IPS-11a (cell line): ENCODE results near the gene REM2.
"Not testable (repeated sequence)": the region's sequence is repeated elsewhere in the genome, so short reads cannot be mapped to it uniquely, and the experiment has no call there.

Experiments used
- H3K4me3 ChIP-seq: one replicate; pipeline ENCODE4 v1.5.1; 2013; ENCODE audit warnings: low read depth, low read length, control low read depth

Gene REM2

DNA sequence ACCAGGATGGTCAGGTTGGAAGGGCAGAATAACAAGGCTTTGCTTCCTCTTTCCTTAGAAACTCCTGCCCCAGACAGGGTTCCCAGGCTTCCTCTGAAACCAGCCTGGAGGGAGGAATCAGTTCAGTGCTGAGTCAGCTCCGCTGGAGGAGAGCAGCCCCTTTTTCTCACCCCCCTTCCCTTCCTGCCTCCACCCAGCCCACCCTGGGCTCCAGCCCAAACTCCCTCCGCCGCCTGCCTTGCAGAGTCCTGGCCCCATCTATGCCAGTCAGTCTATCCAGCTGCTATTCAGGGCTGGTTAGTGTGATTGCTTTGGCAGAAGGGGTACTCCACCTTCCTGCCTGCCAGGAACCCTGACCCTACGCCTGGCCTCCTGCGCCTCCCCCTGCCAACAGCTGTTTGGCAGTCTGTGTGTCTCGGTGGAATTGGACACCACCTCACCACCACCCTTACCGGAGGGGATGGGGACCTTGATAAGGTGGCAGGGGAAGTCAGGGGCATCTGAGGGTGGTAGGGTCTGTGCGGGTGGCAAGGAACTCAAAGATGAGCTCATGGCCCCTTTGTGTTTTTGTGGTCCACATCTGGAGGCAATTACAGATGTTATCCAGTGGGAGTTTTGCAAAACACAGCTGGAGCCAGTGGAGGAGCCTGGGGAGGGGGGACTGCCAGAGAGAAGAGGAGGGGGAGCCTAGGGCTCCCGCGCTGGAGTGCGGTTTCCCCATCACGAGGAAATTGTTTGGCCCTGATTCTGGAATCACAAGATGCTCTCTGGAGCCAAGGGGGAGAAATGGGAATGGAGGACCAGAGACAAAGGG is 34.5 kb upstream of the REM2 start:
- no peak overlapping the region for H3K4me3 ChIP-seq

DNA sequence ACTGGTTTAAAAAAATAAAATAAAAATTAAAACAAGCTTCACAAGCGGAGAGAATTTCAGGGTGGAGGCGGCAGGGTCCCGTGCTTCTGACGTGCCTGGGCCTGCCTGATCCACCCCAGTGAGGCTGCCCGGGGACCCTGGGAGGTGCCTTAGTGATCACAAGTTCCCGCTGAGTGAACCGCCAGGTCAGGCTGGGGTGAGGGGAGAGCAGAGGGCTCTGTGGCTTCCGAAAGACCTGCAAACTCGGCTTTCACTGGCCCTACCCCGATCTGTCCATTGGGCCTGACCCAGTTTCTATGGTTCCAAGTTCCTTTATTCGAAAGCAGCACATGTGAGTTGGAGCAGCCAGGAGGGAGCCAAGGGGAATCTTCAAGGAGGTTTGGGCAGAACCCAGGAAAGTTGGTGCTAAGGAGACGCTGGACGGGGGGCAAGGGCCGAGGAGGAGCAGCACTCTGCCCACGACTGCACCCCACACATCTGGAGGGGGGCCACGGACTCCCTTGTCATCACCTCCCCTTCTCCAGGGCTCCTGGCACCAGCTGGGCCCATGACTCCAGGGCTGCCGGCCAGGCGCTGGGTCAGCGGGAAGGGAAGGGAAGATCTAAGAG is 33.7 kb upstream of the REM2 start:
- H3K4me3 ChIP-seq = no peak overlapping the region

DNA sequence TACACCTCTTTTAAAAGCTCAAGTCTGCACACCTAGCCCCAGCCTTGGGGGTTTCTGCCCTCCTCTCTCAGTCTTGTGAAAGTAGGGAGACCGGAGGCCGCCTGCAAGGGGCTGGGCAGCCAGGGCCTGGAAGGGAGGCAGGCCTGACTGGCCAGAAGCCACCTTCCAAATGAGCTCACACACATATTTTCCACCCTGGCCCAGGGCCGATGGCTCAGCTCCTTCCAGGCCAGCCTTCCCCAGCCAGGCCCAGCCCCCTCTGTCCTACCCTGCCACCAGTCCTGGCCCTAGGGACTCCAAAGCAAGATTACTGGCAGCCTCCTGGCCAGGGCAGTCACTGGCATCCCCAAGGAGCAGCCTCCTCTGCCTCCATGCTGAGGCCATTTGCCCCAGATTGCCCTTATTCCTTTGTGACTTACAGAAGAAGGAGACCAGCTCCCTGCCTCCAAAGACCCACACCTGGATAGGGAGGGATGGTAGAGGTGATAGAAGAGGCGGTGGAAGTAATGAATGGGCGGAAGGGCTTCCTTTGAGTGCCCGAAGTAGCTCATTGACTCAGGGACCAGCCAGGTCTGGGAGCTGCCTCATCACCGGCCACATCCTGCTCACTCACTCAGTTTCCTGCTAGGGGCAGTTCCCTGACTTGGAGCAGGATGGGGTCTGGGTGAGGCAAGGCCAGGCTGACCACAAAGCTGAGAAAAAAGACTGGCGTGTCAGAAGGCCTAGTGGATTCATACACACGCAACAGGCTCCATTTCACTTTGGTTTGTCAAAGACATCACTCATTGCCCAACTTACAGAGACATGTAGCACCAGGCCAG is 31.9 kb upstream of the REM2 start:
- no peak overlapping the region for H3K4me3 ChIP-seq

DNA sequence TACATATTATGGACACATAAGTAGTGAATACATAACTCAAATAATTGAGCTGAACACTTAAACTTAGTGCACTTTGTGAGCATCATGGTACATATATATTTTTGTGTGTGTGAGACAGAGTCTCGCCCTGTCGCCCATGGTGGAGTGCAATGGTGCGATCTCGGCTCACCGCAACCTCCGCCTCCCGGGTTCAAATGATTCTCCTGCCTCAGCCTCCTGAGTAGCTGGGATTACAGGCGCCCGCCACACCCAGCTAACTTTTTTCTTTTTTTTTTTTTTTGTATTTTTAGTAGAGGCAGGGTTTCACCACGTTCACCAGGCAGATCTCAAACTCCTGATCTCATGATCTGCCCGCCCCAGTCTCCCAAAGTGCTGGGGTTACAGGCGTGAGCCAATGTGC is 30.8 kb upstream of the REM2 start:
- H3K4me3 ChIP-seq = not testable (repeated sequence)

DNA sequence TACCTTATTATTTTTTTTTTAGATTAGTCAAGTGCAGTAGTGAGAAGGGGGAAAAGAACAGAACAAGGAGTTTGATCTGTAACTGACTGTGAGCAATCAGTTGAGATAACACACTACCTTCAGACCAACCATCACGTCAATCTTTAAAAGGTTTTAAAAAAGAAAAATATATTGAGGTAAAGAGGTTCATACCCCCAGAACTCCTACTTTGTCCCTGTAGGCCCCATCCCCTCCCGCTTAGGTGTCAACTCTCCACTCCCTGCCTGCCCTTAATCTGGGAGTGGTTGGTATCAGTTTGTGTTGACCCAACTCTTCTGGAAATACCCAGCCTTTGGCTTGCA is 30.5 kb upstream of the REM2 start:
- no peak overlapping the region for H3K4me3 ChIP-seq

DNA sequence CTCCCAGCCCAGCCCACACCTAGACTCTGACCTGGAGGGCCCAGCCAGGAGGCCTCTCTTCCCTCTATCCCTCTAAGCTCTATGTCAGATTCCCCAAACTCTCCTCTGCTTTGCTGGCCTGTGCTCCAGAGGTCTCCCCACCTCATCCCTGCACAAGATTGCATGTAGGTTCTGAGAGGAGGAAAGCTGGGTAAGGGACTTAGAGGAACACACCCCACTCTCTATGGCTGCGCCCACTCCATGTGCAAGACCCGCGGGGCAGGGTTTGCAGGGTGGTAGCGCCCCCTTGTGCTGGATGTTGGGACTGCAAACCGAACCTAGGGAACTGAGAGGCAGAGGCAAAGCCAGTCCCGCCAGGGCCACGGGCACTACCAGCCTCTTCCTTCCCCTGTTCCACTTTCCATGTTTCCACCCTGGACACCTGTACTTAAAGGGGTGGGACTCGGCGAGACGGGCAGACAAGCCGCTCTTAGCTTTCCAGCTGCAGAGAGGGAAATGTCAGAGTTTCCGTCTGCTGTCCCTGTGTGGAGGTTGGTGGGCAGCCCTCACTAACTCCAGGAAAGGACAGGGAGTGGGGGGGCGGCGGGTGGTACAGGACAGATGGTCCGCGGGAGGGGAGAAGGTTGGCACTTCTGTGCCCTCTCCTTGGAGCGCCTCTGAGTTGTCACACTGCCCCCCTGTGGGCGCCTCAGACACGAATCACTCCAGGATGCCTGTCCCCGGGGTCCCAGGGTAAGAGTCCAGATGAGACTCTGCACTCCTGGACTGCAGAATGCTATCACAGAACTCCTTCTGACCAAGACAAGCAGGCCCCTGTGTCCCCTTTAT is 29.9 kb upstream of the REM2 start:
- H3K4me3 ChIP-seq = peak overlapping the region; percentile 30

DNA sequence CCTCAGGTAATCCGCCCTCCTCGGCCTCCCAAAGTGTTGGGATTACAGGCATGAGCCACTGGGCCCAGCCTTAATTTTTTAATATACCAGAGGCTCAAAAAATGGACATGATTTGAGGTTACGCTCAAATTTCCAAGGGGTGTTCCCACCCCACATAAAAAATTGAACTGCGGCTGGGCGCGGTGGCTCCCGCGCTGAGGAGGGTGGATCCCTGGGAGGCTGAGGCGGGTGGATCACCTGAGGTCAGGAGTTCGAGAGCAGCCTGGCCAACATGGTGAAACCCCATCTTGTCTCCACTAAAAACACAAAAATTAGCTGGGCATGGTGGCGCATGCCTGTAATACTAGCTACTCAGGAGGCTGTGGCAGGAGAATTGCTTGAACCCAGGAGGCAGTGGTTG is 28.7 kb upstream of the REM2 start:
- H3K4me3 ChIP-seq = not testable (repeated sequence)

DNA sequence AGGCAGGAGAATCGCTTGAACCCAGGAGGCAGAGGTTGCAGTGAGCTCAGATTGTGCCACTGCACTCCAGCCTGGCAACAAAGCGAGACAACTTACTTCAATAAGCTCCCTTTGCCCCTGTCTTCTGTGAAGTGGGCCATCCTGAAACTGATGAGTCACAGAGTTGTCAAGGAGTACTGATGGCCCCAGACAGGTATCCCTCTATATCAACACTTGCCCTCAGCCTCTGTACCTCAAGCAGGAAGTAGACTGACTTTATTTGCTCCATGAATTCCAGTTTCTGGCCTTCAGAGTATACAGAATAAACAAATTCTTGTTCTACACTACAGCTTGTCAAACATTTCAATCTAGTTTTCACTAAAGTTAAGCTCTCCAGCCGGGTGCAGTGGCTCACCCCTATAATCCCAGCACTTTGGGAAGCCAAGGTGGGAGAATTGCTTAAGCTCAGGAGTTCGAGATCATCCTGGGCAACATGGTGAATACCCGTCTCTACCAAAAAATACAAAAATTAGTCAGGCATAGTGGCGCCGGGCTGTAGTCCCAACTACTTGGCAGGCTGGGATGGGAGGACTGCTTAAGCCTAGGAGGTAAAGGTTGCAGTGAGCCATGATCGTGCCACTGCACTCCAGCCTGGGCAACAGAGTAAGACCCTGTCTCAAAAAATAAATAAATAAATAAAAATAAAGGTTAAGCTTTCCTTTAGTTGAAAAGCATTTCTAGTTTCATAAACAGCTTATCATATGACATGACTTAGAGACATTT is 27.9 kb upstream of the REM2 start:
- no peak overlapping the region for H3K4me3 ChIP-seq

DNA sequence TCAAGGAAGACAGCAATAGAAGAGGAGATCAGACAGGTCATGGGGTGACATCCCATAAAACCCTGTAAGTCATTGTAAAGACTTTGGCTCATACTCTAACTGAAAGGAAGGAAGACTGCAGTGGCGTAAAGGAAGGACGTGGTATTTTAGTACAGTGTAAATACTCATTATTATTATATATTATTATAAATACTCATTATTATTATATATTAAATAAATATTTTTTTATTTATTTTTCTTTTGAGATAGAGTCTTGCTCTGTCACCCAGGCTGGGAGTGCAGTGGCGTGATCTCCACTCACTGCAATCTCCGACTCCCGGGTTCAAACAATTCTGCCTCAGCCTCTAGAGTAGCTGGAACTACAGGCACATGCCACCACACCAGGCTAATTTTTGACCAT is 26.6 kb upstream of the REM2 start:
- H3K4me3 ChIP-seq = no peak overlapping the region

DNA sequence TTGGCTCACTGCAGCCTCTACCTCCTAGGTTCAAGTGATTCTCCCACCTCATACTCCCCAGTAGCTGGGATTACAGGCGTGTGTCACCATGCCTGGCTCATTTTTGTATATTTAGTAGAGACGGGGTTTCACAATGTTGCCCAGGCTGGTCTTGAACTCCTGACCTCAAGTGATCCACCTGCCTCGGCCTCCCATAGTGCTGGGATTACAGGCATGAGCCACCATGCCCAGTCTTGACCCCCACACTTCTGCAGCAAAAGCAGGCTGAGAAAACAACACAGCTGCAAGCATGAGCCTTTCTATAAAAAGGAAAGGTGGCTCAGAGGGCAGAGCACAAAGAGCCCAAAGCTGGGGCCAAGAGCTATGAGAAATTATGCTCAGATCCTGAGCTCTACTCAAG is 22.6 kb upstream of the REM2 start:
- not testable (repeated sequence) for H3K4me3 ChIP-seq

DNA sequence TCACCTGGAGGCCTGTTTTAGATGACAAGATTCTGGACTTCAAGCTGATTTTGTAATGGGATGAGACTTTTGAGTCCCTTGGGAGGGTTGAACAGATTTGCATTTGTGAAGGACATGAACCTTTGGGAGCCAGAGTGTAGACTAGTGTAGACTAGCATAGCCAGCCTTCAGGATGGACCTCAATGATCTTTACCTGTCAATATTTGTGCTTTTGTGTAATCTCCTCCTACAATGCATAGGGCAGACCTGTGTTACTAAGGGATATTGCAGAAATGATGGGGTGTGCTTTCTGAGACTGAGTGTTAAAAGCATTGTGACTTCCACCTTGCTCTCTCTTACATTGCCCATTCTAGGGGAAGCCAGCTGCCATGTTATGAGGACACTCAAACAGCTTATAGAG is 21.4 kb upstream of the REM2 start:
- H3K4me3 ChIP-seq = no peak overlapping the region

DNA sequence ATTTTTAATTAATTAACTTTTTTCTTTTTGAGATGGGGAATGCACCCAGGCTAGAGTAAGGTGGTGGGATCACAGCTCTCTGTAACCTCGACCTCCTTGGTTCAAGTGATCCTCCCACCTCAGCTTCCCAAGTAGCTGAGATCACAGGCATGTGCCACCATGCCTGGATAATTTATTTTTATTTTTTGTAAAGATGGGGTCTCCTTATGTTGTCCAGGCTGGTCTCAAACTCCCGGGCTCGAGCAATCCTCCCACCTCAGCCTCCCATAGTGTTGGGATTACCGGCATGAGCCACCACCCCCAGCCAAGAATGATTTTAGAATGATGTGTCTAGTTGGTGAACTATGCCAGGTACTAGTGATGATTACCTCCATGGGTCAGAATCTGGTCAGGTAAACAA is 18.0 kb upstream of the REM2 start:
- H3K4me3 ChIP-seq = no peak overlapping the region

DNA sequence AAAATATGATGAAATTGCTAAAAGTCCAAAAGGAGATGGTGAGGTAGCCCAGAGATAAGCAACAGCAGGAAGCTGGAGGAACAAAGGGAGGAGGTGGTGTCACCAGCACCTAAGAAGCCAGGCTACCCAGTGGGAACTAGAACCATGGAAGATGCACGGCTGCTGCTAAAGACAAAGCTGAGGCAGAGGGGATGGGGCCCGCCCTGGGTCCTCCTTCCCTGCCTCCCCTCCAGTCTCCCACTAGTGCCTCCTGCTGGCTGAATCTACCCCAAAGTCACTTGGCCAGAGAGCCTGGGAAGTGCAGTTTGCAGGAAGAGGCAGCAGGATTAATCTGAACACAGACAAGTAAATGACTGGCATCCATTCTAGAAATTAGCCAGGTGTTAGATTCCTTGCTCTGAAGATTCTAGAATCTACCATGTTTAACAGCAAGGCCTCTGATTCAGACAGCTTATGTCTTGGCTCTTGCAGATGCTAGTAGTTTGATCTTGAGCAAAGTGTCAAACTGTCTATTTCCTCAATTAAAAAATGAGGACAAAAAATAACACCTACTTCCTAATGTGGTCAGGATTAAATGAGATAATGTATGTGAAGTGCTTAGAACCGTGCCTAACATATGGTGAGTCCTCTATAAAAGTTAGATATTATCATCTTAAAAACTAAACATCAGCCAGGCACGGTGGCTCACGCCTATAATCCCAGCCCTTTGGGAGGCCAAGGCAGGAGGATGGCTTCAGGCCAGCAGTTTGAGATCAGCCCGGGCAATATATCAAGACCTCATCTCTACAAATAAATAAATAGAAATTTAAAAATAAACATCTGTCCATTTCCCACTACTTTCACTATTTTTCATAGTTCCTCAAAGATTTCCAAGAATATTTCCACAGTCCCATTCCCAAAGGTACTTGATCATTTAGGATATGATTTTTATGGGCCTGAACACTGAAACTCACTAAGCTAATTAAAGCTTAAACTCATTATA is 17.3 kb upstream of the REM2 start:
- no peak overlapping the region for H3K4me3 ChIP-seq

DNA sequence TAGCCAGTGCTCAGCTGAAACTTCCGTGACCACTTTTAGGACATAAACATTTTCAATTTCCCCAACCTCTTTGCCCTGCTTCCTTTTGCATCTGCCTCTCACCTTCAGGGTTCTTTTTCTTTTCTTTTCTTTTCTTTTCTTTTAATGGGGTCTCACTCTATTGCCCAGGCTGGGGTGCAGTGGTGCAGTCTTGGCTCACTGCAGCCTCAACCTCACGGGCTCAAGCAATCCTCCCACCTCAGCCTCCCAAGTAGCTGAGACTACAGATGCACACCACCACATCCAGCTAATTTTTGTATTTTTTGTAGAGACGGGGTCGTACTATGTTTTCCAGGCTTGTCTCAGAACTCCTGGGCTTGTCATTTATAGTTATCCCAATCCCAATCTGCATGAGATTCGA is 16.1 kb upstream of the REM2 start:
- no peak overlapping the region for H3K4me3 ChIP-seq

DNA sequence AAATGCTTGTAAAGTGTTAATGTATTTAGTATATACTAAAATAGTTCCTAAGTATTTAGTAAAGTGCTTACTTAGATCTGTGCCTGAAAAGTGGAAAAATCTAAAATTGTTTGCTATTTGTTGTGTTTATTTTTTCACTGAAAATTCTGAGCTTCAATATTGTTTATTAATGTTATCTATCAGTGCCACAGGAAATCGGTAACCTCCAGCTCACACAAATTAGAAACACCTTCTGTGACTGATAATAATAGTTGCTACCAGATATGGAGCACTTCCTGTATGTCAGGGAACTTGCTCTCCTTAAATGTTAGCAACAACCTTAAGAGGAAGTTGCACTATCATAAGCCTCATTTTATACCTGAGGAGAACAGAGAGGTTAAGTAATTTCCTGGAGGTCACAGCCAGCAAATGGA is 12.2 kb upstream of the REM2 start:
- H3K4me3 ChIP-seq = peak overlapping the region; percentile 84

DNA sequence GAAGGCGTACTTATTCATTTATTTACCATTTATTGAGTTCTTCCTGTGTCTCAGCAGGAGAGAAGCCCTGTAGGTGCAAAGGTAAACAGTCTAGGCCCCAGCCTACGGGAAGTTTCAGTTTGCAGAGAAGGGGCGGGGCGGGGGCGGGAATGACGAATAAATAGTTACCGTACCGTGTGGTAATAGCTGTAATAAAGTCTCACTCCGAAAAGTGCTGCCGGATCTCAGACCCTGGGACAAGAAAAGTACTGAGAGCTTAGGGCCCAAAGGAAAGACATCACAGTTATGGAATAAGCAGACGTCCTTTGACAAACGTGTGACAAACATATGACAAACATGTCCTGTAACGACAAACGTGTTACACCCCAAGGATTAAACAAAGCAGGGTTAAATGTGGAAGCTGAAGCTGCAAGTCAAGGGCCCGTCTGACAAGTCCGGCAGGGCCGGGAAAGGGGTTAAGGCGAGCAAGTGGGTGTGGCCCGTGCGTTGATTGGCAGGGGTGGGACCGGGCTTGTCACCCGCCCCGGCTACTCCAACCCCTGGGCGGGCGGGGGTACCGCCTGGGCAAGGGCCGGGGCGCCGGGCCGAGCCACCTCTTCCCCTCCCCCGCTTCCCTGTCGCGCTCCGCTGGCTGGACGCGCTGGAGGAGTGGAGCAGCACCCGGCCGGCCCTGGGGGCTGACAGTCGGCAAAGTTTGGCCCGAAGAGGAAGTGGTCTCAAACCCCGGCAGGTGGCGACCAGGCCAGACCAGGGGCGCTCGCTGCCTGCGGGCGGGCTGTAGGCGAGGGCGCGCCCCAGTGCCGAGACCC is 11.6 kb upstream of the REM2 start, which contains the start of gene LRP10:
TSS of gene LRP10 (plus strand) at position 517 of the 809 bp plus-strand sequence. CDS start 564 bp downstream, outside the sequence.
- H3K4me3 ChIP-seq = peak within 1 kb of the TSS; percentile 84

DNA sequence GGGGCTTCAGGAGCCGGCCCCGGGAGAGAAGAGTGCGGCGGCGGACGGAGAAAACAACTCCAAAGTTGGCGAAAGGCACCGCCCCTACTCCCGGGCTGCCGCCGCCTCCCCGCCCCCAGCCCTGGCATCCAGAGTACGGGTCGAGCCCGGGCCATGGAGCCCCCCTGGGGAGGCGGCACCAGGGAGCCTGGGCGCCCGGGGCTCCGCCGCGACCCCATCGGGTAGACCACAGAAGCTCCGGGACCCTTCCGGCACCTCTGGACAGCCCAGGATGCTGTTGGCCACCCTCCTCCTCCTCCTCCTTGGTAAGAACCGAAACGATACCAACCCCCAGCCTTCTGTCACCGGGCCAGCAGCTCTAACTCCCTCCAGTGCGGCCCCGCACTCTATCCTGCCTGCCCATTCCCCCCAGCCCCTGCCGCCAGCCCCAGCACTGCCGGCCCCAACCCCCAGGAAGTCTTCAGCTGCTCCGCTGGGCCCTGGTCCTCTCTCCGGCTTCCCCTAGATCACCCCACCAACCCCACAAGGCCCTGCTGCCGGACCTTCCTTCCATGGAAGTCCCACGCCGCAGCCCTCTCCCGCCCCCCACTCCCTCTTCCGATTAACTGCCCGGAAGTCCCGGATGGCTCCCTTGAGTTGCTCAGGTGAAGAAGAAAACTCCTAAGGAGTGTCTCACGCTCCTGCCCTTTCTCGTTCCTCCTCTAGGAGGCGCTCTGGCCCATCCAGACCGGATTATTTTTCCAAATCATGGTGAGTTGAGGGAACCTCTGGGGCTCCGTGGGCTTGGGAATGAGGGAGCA is 10.8 kb upstream of the REM2 start:
- H3K4me3 ChIP-seq = peak overlapping the region; percentile 84
